Memory B cell (primary cell): ENCODE measurements around the gene EFCAB8.
"Not testable (repeated sequence)": the region's sequence is repeated elsewhere in the genome, so short reads cannot be mapped to it uniquely, and the experiment has no call there.

ENCODE experiments used
- ATAC-seq: fragments of 150-1000 bp; cut with Tn5 transposase; 2 replicates; pipeline ENCODE4 v1.10.0; 2021; ENCODE audit warnings: low read depth, mild to moderate bottlenecking, moderate library complexity
- DNase-seq, 2 donors: peaks; one replicate each; pipeline ENCODE4 v3.0.0; 2022; ENCODE audit warnings: low spot score in 2 of 2
- H3K27ac Mint-ChIP-seq: one replicate; pipeline ENCODE4 v1.8.0; 2022; ENCODE audit warnings: mild to moderate bottlenecking, moderate library complexity, mixed read lengths
- H3K27me3 Mint-ChIP-seq: one replicate; pipeline ENCODE4 v1.8.0; 2022; ENCODE audit warnings: mixed read lengths
- H3K36me3 Mint-ChIP-seq: one replicate; pipeline ENCODE4 v1.8.0; 2022; ENCODE audit warnings: mild to moderate bottlenecking, mixed read lengths
- H3K4me1 Mint-ChIP-seq: one replicate; pipeline ENCODE4 v1.8.0; 2022; ENCODE audit warnings: mixed read lengths
- H3K4me3 Mint-ChIP-seq: one replicate; pipeline ENCODE4 v1.8.0; 2022; ENCODE audit warnings: mild to moderate bottlenecking, moderate library complexity, mixed read lengths
- H3K9me3 Mint-ChIP-seq: one replicate; pipeline ENCODE4 v1.8.0; 2022; ENCODE audit warnings: mixed read lengths

The EFCAB8 gene

DNA sequence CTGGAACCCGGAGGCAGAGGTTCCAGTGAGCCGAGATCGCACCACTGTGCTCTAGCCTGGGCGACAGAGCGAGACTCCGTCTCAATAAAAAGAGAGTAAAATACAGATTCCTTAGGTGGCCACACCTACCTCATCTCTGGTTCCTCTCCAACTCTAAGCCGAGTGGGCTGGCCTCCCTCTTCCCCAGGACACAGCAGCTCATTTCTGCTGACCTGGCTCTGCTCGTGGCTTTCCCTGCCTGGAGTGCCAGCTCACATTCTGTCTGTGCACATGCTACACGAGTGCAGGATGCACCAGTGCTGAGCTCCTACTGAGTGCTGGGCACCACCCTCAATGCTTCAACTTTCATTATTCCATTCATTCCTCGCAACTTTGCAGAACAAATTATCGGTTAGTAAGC, 28.8 kb downstream of the EFCAB8 start:
- peaks cover 4% of the 10 kb centered on the region for H3K36me3 Mint-ChIP-seq

GRCh38 chr20:32888636-32889035, 29.9 kb downstream of the EFCAB8 start:
- Mint-ChIP-seq H3K9me3 (no peaks in the 10 kb centered on the region), H3K36me3 (peaks cover 4% of the 10 kb centered on the region), H3K4me3 (no peak overlapping the region), H3K27ac (no peak overlapping the region), H3K4me1 (no peaks in the 10 kb centered on the region), H3K27me3 (no peaks in the 10 kb centered on the region)
- no peak for DNase-seq
- no peak for ATAC-seq

More for the DNA sequence above, 28.8 kb downstream of the EFCAB8 start:
- H3K4me3 Mint-ChIP-seq, result no peak overlapping the region
- no peaks in the 10 kb centered on the region for H3K4me1 Mint-ChIP-seq
- H3K27ac Mint-ChIP-seq, result no peak overlapping the region
- ATAC-seq (no peak), DNase-seq (no peak)
- H3K9me3 Mint-ChIP-seq, result no peaks in the 10 kb centered on the region
- H3K27me3 Mint-ChIP-seq, result no peaks in the 10 kb centered on the region

- Mint-ChIP-seq H3K27me3 (no peaks in the 10 kb centered on the region), H3K36me3 (peaks cover 4% of the 10 kb centered on the region), H3K9me3 (no peaks in the 10 kb centered on the region), H3K27ac (no peak overlapping the region), H3K4me3 (no peak overlapping the region), H3K4me1 (no peaks in the 10 kb centered on the region)
- ATAC-seq, result no peak
- no peak for DNase-seq
These were observed 30.6 kb downstream of the EFCAB8 start for GRCh38 chr20:32889281-32889680.

DNA sequence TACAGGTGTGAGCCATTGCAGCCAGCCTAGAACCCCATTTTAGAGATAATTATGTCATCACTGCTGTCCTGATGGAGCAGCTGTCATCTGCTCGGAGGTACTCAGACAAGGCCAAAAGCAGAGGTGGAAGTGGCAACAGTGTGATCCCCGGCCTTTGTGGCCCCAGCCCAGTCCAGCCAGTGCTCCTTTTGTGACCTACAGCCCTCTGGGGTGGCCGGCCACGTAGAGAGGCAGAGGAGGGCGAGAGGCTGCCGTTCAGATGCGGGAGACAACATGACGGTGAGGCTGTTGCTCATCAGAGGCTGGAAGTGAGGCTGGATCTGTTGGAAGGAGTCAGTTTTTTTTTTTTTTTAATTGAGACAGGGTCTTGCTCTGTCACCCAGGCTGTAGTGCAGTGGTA, 32.8 kb downstream of the EFCAB8 start:
- Mint-ChIP-seq H3K27ac (no peak overlapping the region), H3K4me1 (no peaks in the 10 kb centered on the region), H3K9me3 (no peaks in the 10 kb centered on the region), H3K36me3 (no peaks in the 10 kb centered on the region), H3K27me3 (no peaks in the 10 kb centered on the region), H3K4me3 (no peak overlapping the region)
- no peak for DNase-seq
- no peak for ATAC-seq

DNA sequence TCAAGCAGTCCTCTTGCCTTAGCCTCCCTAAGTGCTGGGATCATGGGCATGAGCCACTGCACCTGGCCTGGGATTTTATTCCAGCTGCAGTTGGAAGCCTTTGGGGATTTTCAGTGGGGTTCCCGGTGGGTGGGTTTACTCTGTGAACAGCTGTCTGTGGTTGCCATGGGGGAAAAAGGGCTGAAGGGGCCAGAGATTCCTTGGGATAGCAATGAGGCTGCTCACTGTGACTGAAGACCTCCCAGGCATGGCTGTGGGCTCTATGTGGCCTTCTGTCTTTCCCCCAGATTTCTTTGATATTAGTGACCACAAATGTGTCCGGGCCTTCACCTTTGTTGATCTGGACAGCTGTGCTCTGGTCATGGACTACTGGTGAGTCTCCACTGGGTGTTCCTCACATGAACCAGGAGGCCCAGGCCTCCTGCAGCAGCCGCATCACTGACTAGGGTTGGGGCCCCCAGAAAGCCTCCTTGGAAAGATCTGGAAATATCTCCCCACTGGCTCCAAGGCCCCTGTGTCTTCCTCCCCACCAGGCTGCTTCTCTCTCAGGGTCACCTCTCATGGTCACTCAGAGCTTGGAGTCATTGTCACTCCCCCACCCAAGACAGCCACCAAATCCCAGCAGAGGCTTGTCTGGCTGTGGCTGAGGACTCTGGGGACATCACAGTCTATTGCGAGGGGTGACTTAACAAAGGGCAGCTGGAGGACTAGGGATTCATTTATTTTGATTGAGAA, 33.4 kb downstream of the EFCAB8 start:
- no peak for DNase-seq
- Mint-ChIP-seq H3K4me1 (no peaks in the 10 kb centered on the region), H3K4me3 (no peak overlapping the region), H3K27ac (no peak overlapping the region), H3K9me3 (no peaks in the 10 kb centered on the region), H3K36me3 (no peaks in the 10 kb centered on the region), H3K27me3 (no peaks in the 10 kb centered on the region)
- ATAC-seq, result no peak

DNA sequence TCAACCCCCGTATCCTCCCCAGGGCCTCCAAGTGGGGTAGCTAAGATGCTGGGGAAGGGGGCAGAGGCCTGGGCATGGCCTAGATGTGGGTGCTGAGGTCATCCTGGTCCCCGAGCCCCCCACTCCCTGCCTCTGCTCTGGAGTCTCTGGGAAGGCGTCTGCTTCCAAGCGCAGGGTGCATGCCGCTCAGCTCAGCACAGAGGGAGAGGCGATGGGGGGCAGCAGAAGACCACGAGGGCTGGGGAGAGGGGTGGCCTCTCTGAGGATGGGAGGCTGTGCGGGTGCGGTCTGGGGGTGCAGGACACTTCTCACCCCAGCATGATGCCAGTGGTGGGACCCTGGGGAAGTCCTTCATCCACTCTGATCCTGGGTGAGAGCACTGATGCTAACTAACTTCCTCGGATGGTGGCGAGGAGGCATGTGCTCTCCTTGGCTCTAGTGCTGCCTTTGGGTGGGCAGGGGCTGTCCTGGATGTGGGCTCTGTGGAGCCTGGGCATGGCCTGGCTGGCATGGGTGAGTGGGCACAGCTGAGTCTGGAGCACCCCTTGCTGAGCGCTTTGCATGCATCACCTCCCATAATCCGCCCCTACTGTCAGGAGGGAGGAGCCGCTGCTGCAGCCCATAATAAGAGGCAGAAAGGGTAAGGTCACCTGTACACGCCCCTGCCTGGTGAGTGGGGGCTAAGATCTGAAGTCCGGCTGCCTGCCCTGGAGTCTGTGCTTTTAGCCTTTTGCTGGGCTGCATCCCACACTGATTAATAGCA, 34.7 kb downstream of the EFCAB8 start:
- Mint-ChIP-seq H3K36me3 (no peaks in the 10 kb centered on the region), H3K27ac (no peak overlapping the region), H3K4me3 (no peak overlapping the region), H3K27me3 (no peaks in the 10 kb centered on the region), H3K9me3 (no peaks in the 10 kb centered on the region), H3K4me1 (no peaks in the 10 kb centered on the region)
- DNase-seq, result no peak
- ATAC-seq, result no peak

DNA sequence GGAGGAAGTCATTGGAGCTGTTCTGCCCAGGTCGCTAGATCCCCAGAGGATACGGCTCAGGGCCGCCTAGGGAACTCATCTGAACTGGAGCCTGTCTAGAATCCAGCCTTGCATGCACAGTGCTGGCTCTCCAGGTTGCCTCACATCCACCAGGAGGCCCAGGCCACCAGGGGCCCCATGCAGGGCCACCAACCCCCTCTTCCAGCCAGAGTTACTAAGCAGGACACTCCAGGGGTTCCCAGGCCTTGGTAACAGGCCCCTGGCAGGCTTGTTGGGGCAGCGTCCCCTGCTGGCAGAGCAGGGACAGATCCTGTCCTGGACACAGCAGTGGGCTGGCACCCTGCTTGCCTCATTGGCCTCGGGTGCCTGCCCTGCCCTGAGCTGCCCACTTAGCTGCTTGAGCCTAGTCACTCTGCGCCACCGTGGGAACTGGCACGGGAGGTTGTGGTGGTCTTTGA, 35.3 kb downstream of the EFCAB8 start:
- H3K9me3 Mint-ChIP-seq, result no peaks in the 10 kb centered on the region
- DNase-seq, result no peak
- no peaks in the 10 kb centered on the region for H3K36me3 Mint-ChIP-seq
- no peak overlapping the region for H3K4me3 Mint-ChIP-seq
- H3K4me1 Mint-ChIP-seq, result no peaks in the 10 kb centered on the region
- no peaks in the 10 kb centered on the region for H3K27me3 Mint-ChIP-seq
- no peak for ATAC-seq
- H3K27ac Mint-ChIP-seq, result no peak overlapping the region

DNA sequence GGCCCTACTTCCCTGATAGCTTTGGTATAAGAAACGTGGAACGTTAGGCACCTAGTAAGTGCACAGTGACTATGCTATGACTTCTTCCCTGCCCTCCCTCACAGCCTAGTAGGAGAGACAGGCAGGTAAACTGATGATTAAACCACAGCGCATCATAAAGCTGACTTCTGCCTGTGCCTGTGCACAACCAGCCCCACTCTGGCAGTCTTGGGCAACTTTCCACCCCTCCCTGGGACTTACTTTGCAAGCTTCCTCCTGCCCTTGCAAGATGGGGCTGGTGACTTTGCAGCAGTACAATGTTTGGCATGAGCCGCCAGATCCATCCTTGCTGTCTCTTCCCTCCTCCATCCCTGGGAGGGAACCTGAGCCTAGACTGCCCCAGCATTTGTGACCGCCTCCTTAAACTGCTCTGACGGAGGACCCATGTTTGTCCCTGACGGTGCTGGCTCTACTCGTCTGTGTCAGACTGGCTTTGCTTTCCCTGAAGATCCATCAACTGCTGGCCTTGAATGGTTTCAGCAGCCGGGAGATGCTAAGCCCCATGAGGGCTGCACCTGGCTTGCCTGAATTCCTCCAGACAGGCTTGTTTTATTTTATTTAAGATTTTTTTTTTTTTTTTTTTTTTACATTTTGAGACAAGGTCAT, 36.1 kb downstream of the EFCAB8 start:
- no peak for DNase-seq
- no peaks in the 10 kb centered on the region for H3K4me1 Mint-ChIP-seq
- no peaks in the 10 kb centered on the region for H3K36me3 Mint-ChIP-seq
- H3K4me3 Mint-ChIP-seq, result no peak overlapping the region
- H3K9me3 Mint-ChIP-seq, result no peaks in the 10 kb centered on the region
- ATAC-seq, result no peak
- H3K27ac Mint-ChIP-seq, result no peak overlapping the region
- no peaks in the 10 kb centered on the region for H3K27me3 Mint-ChIP-seq

GRCh38 chr20:32896521-32897280, 38.0 kb downstream of the EFCAB8 start:
- H3K4me3 Mint-ChIP-seq, result no peak overlapping the region
- H3K36me3 Mint-ChIP-seq, result no peaks in the 10 kb centered on the region
- H3K27ac Mint-ChIP-seq, result no peak overlapping the region
- DNase-seq (no peak), ATAC-seq (no peak)
- H3K9me3 Mint-ChIP-seq, result no peaks in the 10 kb centered on the region
- no peaks in the 10 kb centered on the region for H3K27me3 Mint-ChIP-seq
- H3K4me1 Mint-ChIP-seq, result no peaks in the 10 kb centered on the region

- DNase-seq (no peak), ATAC-seq (no peak)
- H3K27ac Mint-ChIP-seq, result no peak overlapping the region
- no peaks in the 10 kb centered on the region for H3K9me3 Mint-ChIP-seq
- H3K4me3 Mint-ChIP-seq, result no peak overlapping the region
- no peaks in the 10 kb centered on the region for H3K36me3 Mint-ChIP-seq
- H3K4me1 Mint-ChIP-seq, result peaks cover 7% of the 10 kb centered on the region
- H3K27me3 Mint-ChIP-seq, result no peaks in the 10 kb centered on the region
These were observed 40.0 kb downstream of the EFCAB8 start for GRCh38 chr20:32898729-32899128.

- H3K36me3 Mint-ChIP-seq, result no peaks in the 10 kb centered on the region
- no peaks in the 10 kb centered on the region for H3K9me3 Mint-ChIP-seq
- DNase-seq, result peak; percentile 69 to 71
- ATAC-seq, result peak; percentile 89
- peaks cover 7% of the 10 kb centered on the region for H3K4me1 Mint-ChIP-seq
- no peak overlapping the region for H3K4me3 Mint-ChIP-seq
- H3K27ac Mint-ChIP-seq, result no peak overlapping the region
- H3K27me3 Mint-ChIP-seq, result no peaks in the 10 kb centered on the region
These were observed 44.0 kb downstream of the EFCAB8 start for GRCh38 chr20:32902456-32903420.

- DNase-seq (no peak), ATAC-seq (no peak)
- Mint-ChIP-seq H3K27ac (no peak overlapping the region), H3K9me3 (no peaks in the 10 kb centered on the region), H3K4me3 (no peak overlapping the region), H3K36me3 (no peaks in the 10 kb centered on the region), H3K4me1 (peaks cover 7% of the 10 kb centered on the region), H3K27me3 (no peaks in the 10 kb centered on the region)
These were observed 45.0 kb downstream of the EFCAB8 start for GRCh38 chr20:32903666-32904175.

- not testable (repeated sequence) for H3K4me3 Mint-ChIP-seq, H3K27ac Mint-ChIP-seq, ATAC-seq, H3K27me3 Mint-ChIP-seq, DNase-seq, H3K4me1 Mint-ChIP-seq, H3K36me3 Mint-ChIP-seq, H3K9me3 Mint-ChIP-seq
These were observed 46.0 kb downstream of the EFCAB8 start for GRCh38 chr20:32904678-32905077.
